Stimulated activated effector memory CD8-positive, alpha-beta T cell treated with anti-CD3 and anti-CD28 coated beads, Interleukin-12 subunit alpha, Interleukin-12 subunit beta, amount 100 ng/mL, for 72 hours (primary cell): ENCODE measurements around the gene DUOX1.
"Not testable (repeated sequence)": the region's sequence is repeated elsewhere in the genome, so short reads cannot be mapped to it uniquely, and the experiment has no call there.

Source experiments
- ATAC-seq: fragments of 150-1000 bp; cut with Tn5 transposase; 2 replicates; pipeline ENCODE4 v1.10.0; 2021
- DNase-seq, 2 donors: peaks; one replicate each; pipeline ENCODE4 v3.0.0; 2021 to 2022; ENCODE audit warnings: low spot score in 2 of 2
- H3K27ac Mint-ChIP-seq: one replicate; pipeline ENCODE4 v1.8.0; 2022; ENCODE audit warnings: mild to moderate bottlenecking, mixed read lengths
- H3K36me3 Mint-ChIP-seq: one replicate; pipeline ENCODE4 v1.8.0; 2022; ENCODE audit warnings: mild to moderate bottlenecking, mixed read lengths
- H3K4me1 Mint-ChIP-seq: one replicate; pipeline ENCODE4 v1.8.0; 2022; ENCODE audit warnings: mixed read lengths
- H3K4me3 Mint-ChIP-seq: one replicate; pipeline ENCODE4 v1.8.0; 2022; ENCODE audit warnings: mild to moderate bottlenecking, mixed read lengths
- H3K9me3 Mint-ChIP-seq: one replicate; pipeline ENCODE4 v1.8.0; 2022; ENCODE audit warnings: mixed read lengths

The DUOX1 gene

DNA sequence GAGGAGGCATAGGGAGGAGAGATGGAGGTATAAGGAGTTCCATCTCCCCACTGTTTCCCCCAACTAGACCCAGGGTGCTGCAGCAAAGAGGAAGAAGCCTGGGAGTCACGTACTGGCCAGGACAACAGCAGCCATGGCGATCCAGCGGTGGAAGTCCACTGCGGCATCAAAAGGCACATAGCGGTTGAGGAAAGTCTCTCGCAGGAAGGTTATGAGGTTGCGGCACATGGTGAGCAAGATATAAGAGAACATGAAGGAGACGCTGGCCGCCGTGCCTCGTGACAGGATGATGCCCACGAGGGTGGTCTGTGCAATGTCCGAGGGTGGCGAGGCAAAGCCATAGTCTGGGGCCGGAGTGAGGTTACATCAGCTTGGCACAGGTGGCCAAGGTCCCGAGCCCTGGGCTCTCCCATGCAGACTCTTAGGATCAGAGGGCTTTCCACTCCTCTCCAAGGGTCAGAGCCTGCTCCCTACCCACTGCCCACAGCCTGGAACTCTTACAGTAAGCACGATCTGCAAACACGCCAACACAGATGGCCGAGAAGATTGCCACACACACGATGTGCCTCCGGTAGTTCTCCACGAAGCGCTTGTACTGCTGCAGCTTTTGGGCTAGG, 30.1 kb upstream of the DUOX1 start:
- DNase-seq = no peak
- no peaks in the 10 kb centered on the region for H3K9me3 Mint-ChIP-seq
- H3K27ac Mint-ChIP-seq = no peak overlapping the region
- H3K4me3 Mint-ChIP-seq = no peak overlapping the region
- no peaks in the 10 kb centered on the region for H3K36me3 Mint-ChIP-seq
- ATAC-seq = no peak
- H3K4me1 Mint-ChIP-seq = no peaks in the 10 kb centered on the region

DNA sequence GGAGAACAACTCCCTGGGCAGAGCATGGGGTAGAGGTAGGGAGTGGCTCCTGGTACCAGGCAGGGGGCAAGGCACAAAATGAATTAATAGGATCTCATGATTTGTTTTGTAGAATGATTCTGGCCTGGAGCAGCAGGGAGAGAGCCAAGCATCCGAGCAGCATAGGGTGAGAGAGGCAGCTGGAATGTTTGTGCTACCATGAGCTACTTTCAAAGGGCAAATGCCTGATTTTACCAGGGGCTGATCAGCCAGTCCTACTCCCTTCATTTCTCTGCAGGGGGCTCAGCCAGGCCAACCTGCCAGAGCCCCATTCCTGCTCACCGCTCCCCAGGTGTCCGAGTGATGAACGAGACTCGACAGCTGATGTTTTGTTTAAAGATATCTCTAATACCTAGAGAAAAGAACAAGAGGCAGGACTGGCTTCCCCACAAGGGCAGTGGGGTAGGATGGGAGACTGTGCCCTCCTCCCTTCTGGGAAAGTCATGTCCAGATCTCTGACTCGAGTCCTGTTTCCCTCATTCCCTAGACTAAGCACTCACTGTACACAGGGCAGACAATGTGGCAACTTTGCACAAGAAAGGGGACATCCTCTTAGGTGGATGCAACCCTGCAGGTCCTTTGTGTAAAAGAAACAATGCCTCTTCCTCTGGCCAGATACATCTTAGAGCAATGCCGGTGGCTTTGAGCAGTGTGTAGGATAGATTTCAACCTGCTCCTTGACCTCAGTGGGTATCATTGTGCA, 28.7 kb upstream of the DUOX1 start:
- H3K9me3 Mint-ChIP-seq = no peaks in the 10 kb centered on the region

DNA sequence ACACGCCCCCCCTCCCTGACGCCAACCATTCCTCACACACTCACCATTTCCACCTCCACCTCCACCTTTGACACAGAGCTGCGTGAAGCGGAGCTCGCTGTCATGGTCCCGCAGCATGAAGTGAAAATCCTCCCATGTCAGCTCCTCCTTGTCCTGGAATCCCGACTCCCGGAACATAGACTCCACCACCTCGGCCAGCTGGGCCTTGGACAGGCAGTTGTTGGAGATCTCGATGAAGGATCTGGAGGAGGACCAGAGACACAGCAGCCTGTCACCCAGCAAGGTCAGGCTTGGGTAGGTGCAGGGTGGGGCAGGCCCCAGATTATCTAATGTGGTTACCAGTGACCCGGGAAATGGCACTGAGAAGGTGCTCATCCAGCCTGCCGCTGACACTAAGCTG, 28.0 kb upstream of the DUOX1 start:
- Mint-ChIP-seq H3K27ac (no peak overlapping the region), H3K4me1 (no peaks in the 10 kb centered on the region), H3K4me3 (no peak overlapping the region), H3K9me3 (no peaks in the 10 kb centered on the region), H3K36me3 (no peaks in the 10 kb centered on the region)
- ATAC-seq (no peak), DNase-seq (no peak)

More for the DNA sequence above, 28.7 kb upstream of the DUOX1 start:
- no peak for ATAC-seq
- Mint-ChIP-seq H3K4me1 (no peaks in the 10 kb centered on the region), H3K36me3 (no peaks in the 10 kb centered on the region), H3K4me3 (no peak overlapping the region), H3K27ac (no peak overlapping the region)
- DNase-seq = no peak

DNA sequence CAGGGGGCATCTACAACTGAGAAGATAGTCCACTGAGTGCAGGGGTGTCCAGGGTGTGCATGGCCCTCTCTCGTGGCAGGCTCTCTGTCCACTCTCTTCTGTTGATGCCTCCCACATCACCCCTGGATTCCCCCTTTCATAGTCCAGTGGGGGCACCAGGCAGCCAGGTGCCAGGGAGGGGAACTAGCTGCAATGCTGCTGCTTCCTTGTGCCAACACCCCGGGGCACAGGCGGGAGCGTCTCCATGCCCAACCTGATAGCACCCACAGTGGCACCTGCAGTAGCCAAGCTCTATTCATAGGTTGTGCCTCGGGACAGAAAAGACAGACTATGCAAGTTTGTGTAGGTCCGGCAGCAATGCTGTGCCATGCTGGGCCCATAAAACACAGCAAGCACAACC, 27.6 kb upstream of the DUOX1 start:
- Mint-ChIP-seq H3K4me1 (no peaks in the 10 kb centered on the region), H3K9me3 (no peaks in the 10 kb centered on the region), H3K4me3 (no peak overlapping the region), H3K36me3 (no peaks in the 10 kb centered on the region), H3K27ac (no peak overlapping the region)
- no peak for DNase-seq
- ATAC-seq = no peak

DNA sequence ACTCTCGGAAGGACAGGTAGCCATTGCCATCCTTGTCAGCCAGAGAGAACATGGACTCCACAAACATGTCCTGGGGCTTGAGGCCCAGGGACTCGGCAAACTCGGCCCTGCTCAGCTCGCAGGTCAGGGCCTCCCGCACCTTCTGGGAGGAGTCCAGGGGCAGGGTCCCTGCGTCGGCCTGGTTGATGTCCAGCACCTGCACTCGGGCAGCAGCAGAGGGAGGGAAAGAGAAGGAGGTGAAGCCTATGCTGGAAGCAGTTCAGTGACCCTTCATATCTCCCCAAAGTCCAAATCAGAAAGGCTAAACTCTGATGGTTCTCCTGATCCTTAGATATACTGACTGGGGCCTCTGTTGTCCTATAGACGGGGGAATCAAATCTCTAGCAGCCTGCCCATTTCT, 25.6 kb upstream of the DUOX1 start:
- H3K36me3 Mint-ChIP-seq, H3K9me3 Mint-ChIP-seq, H3K4me3 Mint-ChIP-seq, ATAC-seq, H3K27ac Mint-ChIP-seq, H3K4me1 Mint-ChIP-seq, DNase-seq: not testable (repeated sequence)

DNA sequence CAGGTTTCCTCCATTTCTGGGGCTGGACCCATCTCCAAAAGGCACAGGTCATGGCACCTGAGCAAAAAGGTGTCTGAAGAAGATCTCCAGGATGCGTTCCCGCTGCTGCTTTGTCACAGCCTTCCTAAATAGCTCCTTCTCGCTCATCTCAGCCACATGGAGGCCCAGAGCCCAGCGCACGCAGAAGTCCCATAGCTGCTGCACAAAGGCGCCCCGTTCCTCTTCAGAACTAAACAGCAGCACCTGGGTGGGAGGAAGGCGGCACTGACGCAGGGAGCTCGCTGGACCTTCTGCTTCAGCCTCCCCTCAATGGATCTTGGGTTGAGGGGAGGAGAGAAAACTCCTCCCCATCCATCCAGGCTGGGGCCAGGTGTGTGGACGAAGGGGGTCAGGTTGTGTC, 24.2 kb upstream of the DUOX1 start:
- DNase-seq (no peak), ATAC-seq (no peak)
- Mint-ChIP-seq H3K4me3 (no peak overlapping the region), H3K4me1 (no peaks in the 10 kb centered on the region), H3K9me3 (no peaks in the 10 kb centered on the region), H3K36me3 (no peaks in the 10 kb centered on the region), H3K27ac (no peak overlapping the region)

DNA sequence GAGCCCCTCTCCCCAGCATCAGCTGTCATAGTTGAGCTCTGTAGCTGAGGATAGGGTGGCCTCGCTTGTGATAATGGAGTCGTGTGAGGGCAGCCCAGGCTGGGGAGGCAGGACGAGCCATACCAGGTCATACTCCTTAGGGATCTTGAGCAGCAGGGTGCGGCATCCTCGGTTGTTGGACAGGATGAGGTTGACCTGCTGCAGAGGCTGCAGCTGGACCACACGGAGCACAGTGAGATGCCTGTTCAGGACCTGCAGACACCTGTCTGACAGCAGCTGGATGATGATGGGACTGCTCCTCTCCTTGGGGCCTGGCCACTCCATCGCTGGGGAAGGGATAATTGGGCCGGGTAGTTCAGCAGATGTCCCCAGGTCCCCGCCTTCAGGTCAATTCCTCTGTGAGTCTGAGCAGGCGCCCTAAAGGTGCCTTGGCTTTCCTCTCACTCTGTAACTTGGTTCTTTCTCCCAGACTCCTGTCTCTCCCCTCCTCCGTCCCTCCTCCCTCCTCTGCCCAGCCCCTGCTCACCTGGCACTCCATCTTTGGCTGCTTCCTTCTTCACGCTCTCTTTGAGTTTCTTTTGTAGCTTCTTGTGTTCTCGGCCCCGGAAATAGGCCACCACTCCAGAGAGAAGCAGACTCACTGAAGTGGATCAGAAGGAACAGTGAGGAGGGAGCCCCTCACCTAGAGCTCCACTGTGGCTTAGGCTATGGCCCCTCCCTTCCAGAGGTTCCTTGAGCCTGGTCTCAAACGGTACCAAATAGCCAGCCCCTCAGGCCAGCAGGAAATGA, 23.6 kb upstream of the DUOX1 start:
- Mint-ChIP-seq H3K27ac (no peak overlapping the region), H3K4me3 (no peak overlapping the region), H3K9me3 (no peaks in the 10 kb centered on the region), H3K36me3 (no peaks in the 10 kb centered on the region), H3K4me1 (no peaks in the 10 kb centered on the region)
- DNase-seq = no peak
- peak; percentile 19 for ATAC-seq

DNA sequence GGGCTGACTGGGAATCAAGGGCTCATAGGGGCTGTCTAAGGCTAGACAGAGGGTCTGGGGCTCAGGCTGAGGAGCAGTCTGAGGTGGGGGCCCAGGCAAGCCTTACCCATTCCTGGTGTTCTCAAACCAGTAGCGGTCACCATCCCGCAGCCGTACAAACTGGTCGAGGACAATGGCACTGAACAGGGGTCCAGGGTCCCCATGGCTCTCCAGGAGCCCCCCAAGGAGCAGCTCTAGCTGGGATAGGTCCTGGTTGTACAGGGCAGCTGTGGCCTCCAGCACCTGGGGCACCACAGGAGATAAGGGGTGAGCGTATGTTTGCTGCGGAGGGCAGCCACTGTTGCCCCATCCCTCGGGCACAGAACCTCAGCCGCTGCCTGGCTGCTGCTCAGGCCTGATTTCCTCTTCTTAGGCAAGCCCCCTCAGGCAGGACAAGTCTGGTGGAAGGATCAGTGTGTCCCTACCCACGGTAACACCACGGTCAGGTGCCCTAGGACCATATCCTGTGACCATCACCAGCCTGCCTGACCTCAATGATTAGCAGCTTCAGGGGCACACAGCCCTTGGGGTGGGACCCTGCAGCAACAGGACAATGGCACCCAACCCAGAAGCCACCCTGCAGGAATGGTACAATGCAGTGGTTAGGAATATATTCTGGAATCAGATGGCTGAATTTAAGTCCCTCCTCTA, 21.7 kb upstream of the DUOX1 start:
- Mint-ChIP-seq H3K4me3 (no peak overlapping the region), H3K27ac (no peak overlapping the region), H3K4me1 (peaks cover 15% of the 10 kb centered on the region), H3K36me3 (no peaks in the 10 kb centered on the region), H3K9me3 (no peaks in the 10 kb centered on the region)
- ATAC-seq (no peak), DNase-seq (no peak)

DNA sequence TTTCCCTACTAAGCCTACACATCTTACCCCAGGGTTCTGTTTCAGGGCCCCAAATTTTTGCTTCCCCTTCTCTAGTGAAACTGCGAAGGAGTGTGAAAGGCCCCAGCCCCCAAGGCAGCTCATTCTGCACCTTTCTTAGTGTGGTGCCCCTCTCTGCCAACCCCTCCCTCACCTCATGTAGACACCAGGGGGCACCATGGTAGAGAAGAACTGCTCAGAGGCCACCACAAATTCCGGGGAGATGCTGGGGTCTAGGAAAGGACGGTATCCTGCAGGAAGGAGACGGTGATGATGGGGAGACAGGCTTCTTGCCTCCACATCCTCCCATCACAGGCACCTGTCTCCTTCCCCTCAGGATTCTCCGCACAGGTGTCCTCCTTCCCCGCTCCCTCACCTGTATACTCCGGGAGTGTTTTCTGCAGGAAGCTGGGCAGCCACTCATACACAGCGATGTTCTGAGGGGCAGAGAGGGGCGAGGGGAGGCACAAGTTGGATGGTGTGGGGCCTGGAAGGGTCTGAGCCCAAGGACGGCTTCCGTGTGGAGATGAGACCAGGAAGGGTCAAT, 19.5 kb upstream of the DUOX1 start:
- Mint-ChIP-seq H3K36me3 (no peaks in the 10 kb centered on the region), H3K9me3 (no peaks in the 10 kb centered on the region), H3K4me1 (peaks cover 35% of the 10 kb centered on the region), H3K4me3 (no peak overlapping the region), H3K27ac (no peak overlapping the region)
- ATAC-seq = no peak
- no peak for DNase-seq

DNA sequence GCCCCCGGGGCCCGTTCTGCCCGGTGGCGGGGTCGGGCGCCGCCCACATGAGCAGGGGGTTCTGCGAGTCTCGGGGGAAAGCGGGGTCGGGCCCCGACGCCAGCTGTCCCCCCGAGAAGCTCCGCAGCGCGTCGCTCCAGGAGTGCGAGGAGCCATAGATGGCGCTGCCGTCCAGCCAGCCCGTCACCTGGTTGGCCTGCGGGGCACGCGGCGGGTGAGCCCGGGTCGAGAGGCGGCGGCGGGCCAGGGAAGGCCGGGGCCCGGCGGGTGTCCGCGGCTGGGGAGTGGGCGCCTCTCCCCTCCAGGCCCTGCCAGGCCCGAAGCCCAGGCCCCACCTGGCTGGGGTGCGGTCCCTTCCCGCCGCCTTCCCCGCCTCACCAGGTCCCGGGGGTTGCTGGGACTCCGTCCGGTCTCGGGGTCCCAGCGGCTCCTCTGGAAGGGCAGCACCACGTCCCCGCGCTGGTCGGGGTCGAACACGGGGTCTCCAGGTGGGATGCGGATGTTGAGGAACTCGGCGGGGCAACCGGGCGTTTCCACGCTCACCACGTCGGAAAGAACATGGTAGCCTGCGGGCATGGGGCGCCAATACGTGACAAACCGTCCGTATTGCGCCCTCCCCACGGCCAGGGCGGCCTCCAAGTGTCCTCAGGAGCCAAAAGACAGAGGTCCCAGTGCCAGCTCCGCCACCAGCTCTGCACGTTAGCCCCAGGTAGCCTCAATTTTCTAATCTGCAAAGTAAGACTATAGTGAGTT, 18.2 kb upstream of the DUOX1 start:
- Mint-ChIP-seq H3K9me3 (no peaks in the 10 kb centered on the region), H3K4me1 (peaks cover 43% of the 10 kb centered on the region), H3K4me3 (peak overlapping the region; percentile 28), H3K27ac (no peak overlapping the region), H3K36me3 (no peaks in the 10 kb centered on the region)
- DNase-seq = no peak
- ATAC-seq = no peak

DNA sequence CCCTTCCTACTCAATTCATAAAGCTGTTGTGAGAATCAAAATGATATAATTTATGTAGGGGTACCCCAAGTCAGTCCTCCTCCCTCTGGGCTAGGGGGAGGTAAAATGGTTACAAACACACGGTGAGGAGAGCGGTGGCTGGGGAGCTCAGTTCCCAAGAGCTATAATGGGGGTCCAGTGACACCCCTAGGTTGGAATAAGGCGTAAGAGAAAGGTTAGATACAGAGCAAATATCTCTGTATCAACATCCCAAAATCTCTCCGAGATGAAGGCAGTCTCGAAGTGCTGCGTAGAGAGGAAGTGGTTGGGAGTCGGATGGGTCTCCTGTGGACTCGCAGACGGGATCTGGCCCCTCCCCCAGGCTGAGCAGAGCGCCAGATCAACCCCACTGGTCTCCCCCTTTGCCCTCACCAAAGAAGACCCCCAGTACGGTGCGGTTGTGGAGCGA, 17.6 kb upstream of the DUOX1 start:
- H3K4me3 Mint-ChIP-seq = peak overlapping the region; percentile 28

DNA sequence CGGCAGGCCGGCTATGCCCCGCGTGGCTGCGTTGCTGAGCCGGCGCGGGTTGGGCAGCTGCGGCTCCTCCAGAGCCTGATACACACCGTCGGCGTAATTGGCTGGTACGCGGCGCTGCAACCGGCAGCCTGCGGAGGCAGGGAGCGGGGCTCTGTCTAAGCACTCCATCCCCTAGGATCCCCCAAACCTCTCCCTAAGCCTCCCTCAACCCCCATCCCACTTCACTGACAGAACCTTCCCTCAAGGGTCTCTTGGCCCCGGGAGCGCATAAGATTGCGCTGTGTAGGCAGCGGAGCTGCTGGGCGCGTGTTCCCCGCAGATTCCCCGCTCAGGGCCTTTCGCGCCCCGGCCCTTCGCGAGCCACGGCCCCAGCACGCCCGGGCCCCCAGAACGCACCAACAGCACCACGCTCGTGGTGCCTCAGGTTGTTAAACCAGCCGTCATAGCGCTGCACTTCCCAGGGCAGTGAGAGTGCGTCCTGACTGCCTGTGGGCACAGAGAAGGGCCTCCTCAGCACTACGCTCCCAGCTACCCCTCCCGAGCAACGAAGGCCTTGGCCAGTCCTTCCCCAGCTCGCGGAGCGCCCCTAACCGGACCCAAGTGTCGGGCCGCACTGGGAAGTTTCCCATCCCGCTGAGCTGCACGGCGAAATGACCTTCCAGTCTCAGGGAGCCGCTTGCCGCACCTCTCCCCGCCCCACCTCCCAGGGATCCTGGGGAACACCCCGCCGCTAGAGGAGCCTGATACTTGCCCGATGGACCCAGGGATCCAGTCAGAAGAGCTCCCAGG, 17.0 kb upstream of the DUOX1 start:
- ATAC-seq (no peak), DNase-seq (no peak)
- peaks cover 53% of the 10 kb centered on the region for H3K4me1 Mint-ChIP-seq
- H3K9me3 Mint-ChIP-seq = no peaks in the 10 kb centered on the region
- H3K36me3 Mint-ChIP-seq = no peaks in the 10 kb centered on the region
- H3K4me3 Mint-ChIP-seq = peak overlapping the region; percentile 28
- H3K27ac Mint-ChIP-seq = no peak overlapping the region

More for the DNA sequence above, 17.6 kb upstream of the DUOX1 start:
- DNase-seq (no peak), ATAC-seq (no peak)
- Mint-ChIP-seq H3K36me3 (no peaks in the 10 kb centered on the region), H3K4me1 (peaks cover 47% of the 10 kb centered on the region), H3K27ac (no peak overlapping the region), H3K9me3 (no peaks in the 10 kb centered on the region)

DNA sequence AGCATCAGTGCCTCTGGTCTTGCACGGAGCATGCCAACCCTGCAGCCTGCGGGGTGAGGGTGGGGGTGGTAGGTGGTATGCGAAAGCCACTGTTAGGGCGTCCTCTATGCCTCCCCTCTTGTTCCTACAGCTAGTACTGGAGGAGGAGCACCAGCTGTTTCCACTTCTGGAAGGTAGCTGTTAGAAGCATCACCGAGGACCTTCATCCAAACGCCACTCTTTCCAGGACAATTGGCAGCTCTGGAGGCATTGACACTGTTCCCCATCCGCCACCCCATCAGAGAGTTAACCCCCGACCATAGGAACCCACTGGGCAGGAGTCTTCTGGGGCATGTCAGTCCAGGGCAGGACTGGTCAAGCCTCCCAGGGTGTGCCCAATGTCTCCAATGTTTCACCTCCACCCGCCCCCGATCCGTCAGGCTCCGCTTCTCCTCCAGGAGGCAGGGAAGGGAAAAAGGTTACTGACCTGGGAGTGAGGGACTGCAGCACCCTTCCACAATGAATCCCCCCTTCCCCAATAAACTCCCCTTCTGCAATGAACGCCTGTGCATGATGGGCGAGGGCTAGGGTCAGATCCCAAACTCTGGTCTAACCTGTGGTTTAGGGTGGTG, 16.3 kb upstream of the DUOX1 start:
- Mint-ChIP-seq H3K9me3 (no peaks in the 10 kb centered on the region), H3K36me3 (no peaks in the 10 kb centered on the region), H3K4me3 (peak overlapping the region; percentile 7), H3K4me1 (peaks cover 60% of the 10 kb centered on the region), H3K27ac (no peak overlapping the region)
- ATAC-seq (no peak), DNase-seq (no peak)
